Adrenal gland (tissue), 5 donors: ENCODE data around the gene MYCBP.

Experiments used
- CTCF ChIP-seq, 6 experiments: fragments of 450-650 bp in 4 of 6; fragments of 200-600 bp in 2 of 6; sonication (generic) in 1 of 6; IDR thresholded peaks; 1 replicate in 5 of 6; 2 replicates in 1 of 6; pipeline versions ENCODE4 v1.5.1 to v1.8.0; 2016 to 2021; ENCODE audit warnings: antibody characterized with exemption in 6 of 6, mild to moderate bottlenecking in 2 of 6, moderate library complexity in 1 of 6
- POLR2A ChIP-seq, 2 donors: fragments of 450-650 bp; IDR thresholded peaks; one replicate each; pipeline ENCODE4 v1.6.1; 2017; ENCODE audit warnings: antibody characterized with exemption in 2 of 2, mild to moderate bottlenecking in 2 of 2, moderate library complexity in 1 of 2
- donor health status: DM: no; HTN: no; CAD: no.

GRCh38 chr1:38888423-38889333 lies 15.5 kb upstream of the MYCBP start:
- TF ChIP-seq CTCF (IDR thresholded peaks at IDR 0.05): no peak
- TF ChIP-seq POLR2A (IDR thresholded peaks at IDR 0.05): no peak
